Measurements from ENCODE around the gene L1CAM.

The L1CAM gene

DNA sequence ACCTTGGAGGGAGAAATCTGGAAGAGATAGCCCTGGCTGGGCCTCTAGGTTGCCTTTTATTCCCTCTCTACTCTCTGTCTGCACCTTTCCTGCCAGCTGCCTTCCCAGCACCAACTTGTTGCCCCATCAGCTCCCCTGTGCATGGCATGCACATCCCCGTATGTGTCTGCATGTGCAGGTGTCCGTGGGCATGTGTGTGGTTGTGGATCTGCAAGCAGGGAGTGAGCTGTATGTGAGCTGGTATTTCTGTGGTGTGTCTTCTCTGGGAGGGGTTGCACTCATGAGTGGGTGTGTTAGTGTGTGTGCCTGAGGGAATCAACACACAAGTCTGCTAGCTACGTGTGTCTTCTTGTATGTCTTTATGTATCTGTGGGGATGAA lies 9.9 kb downstream of the L1CAM start:
- no peak for DNase-seq

DNA sequence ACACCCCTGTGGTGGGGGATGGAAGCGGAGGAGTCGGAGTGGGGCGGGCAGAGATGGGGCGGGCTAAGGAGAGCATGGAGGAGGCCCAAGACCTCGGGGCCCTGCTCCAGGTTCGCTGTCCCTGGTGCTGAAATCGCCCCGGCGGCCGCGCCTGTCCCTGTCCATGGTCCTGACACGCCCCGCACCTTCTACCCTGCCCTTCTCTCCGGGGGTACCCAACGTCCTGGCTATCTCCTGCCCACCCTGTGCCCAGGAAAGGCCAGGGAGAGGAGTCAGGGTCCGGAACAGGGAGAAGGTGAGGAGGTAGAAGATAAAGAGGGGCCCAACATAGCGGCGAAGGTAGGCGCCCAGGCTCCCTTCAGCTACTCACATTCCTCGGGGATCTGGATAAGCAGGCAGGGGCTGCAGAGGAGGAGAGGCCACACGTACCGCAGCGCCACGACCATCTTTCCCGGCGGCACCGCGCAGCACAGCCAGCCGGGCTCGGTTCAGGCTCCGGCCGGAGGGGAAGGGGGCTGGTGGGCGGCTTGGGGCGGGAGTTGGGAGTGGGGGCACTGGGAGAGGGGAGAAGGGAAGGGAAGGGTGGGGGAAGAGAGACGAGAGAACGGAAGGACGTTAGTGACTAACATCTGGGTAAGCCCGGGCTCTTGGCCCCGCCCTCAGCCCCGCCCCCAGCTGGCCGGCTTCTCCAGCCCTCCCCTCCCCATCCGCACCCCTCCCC lies 10.4 kb downstream of the L1CAM start:
- DNase-seq: peak; percentile 77

DNA sequence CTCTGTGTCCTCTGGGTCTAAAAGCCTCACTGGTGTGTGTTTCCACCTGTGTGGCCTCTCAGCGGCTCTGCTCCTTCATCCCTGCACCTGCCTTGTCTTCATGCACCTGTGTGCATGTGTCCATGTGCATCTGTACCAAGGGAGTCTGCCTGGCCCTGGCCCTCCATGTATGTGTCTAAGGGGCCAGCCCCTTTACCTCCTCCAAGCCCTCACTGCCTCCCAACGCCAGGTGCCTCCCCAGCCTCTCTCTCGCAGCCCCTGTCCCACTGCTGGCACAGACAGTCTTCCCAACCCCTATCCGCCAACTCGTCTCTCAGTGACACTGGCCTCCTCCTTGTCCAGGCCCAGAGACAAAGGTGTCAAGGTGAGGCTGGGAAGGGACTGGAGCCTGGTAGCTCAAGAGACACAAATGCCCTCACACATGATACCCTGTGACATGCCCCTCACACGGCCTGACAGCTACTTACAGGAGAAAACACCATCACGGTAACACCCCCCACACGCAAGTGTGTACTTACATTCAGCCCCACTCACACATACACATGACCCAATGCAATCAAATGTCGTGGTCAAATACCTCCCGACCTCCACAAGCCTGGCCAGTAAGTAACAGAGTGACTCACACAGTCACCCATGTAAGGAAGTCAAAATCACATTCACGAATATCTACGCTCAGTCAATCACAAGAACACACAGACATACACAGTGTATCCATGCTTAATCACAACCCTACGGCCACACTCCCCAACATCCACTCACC lies 11.4 kb downstream of the L1CAM start:
- peak; percentile 18 for DNase-seq

DNA sequence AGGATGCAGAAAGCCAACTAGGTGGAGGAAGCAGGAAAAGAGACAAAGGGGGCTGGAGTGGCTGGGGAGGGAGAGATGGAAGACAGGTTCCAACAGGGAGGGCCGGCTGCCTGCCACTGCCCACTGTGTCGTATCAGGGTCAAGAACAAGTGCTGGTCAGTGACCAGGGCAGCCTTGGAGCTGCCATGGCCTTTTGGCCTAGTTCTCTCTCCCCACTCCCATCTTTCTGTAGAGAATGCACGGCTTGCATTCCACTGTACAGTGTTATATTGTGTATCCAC lies 11.9 kb downstream of the L1CAM start:
- DNase-seq: peak; percentile 26

DNA sequence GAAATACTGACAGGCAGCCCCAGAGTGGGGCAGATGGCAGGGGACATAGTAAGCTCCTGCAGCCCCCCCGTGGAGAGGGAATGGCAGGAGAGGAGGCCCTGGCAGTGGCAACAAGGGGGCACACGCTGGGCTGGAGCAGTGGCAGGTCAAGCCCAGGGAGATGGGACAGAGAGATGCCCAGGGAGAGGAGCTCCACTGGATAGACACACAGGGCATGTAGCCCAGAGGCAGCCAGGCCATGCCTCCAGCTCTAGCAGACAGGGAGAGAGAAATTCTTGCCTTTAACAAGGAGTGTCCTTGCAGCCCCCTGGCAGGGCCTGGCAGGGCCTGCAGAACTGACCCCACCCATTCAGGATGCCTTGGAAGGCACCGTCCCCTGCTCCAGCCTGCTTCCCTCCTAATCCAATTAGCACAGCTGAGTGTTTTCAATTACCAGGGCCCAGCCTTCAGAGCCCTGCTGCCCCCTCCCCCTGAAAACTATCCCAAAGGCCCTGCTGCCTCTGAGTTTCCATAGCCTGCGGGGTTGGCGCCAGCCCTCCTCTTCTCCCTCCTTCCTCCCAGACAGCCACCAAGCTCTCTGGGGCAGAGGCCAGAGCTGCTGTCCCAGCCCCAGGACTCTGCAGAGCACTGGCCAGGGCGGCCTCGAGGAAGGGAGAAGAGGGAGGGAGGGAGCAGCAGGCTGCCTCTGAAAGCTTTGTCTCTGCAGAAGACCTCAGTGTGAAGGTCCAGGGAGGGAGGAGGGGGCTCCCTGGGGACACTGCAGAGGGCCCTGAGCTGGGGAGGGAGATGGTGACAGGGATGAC lies 12.5 kb downstream of the L1CAM start:
- peak; percentile 33 for DNase-seq

DNA sequence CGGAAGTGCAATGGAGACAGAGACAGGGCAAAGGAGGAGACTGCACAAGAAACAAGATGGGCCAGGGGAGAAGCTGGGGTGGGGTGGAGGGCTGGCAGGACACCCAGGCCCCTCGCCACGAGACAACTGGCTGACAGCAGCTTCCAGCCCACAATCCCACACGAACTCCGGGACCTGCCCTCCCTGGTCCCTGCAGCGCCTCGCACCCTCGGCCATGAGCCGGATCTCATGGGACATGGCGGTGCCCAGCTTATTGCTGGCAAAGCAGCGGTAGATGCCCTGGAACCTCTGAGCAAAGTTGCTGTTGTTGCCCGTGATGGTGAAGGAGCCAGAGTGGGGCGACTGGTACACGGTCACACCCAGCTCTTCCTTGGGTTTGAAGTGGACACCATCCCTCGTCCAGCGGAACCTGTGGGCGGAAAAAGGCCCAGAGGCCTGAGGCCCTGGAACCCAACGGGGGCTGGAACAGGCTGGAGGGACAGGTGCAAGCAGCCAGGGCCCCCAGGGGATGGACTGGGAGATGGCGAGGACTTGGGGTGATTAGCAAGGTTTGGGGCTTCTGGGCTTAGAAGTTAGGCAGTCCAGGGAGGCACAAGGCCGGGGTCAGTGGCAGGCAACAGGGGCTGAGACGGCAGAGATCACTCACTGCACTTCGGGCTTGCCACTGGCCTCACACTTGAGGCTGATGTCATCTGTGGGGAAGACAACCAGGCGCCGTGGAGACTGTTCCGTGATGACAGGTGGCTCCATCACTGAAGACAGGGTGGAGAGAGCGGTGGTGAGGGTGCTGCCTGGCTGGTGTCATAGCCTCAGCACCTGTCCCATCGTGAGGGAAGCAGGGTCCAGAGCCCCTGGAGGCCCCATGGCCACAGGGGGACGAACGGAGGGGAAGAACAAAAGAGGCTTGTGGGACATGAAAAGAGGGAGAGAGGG lies 13.8 kb downstream of the L1CAM start:
- DNase-seq: peak; percentile 18

DNA sequence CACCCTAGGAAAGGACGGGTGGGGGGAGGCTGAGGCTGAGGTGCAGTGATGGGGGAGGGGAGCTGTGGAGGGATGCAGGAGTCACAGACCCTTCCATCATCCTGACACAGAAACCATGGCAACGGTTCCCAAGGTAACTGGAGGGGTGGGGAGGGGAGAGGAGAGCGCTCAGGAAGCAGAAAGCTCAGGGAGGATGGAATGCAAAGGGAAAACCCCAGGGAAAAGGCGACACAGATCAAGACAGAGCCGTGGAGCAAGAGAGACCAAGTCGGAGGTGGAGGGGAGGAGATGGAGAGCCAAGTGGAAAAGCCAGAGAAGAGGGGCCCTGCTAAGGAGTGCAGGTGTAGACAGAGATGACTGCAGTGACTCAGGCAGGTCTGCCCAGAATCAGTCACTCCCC lies 14.5 kb downstream of the L1CAM start:
- DNase-seq: peak; percentile 11

DNA sequence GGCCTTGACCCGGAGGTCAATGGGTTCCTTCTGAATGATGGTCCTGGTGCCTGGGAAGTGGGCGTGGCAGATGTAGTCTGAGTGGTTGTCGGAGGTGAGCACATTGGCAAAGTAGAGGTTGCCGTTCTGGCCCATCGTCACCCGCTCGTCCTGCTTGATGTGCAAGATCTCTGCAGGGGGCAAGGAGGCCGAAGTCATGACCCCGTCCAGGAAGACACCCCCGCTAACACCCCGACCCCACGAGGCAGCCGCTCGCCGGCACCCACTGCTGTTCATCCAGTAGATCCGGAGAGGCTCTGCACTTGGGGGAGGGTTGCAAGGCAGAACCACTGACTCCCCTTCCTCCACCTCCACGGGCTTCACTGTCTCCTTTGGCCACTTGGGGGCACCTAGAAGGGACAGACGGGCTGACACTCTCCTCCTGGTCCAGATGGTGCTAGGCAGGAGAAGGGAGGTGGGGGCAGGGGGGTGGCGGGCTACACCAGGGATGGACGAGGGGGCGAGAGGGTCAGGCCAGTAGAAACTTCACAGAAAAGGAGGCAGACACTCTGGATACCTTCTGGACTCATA lies 15.1 kb downstream of the L1CAM start:
- peak; percentile 57 for DNase-seq

DNA sequence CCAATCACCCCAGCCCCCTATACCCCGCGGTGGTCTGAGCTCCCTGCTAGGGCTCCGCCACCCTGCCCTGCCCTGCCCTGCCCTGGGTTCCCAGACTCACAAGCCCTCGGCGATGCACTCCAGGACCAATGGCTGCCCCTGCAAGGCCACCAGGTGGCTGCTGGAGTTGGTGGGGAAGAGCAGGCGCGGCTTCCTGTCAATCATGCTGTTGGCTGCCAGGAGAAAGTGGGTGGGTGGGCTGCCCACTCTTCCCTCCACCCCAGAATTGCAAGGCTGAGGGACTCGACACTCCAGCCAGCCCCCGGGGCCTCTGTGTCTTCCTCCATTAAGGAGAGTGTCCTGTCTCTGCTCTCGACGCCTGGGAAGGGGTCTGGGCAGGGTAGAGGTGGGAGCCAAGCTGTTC lies 15.7 kb downstream of the L1CAM start:
- DNase-seq: peak; percentile 27

DNA sequence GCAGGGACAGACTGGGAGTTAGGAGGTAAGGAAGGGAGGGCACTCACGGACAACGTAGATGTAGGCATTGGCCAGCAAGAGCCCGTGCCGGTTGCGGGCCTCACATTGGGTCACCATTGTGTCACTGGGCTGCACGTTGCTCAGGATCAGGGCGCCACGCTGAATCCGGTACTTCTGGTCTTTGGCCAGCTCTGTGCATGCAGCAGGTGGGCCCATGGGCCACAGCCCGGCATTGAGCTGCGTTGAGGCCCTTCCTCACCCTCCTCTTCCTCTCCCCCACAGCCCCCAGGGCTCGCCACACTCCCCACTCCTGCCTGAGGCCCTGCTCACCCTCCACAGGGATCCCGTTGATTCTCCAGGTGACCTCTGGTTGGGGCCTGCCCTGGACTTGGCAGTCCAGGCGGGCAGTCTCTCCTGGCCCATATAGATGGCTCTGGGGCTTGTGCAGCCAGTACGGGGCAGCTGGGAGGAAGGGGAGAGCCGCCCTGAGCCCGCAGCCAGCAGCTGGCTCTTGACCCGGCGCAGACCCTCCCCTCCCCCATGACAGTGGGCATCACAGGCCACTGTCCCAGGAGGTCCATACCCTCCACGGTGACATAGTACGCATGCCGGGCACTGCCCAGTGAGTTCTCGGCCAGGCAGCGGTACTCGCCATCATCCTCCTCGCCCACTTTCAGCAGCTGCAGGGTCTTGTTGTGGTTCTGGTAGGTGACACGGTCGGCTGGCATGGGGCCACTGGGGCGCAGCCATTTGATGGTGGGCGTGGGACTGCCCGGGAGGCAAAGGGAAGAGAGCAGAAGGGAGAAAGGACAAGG lies 16.3 kb downstream of the L1CAM start:
- DNase-seq: peak; percentile 14

DNA sequence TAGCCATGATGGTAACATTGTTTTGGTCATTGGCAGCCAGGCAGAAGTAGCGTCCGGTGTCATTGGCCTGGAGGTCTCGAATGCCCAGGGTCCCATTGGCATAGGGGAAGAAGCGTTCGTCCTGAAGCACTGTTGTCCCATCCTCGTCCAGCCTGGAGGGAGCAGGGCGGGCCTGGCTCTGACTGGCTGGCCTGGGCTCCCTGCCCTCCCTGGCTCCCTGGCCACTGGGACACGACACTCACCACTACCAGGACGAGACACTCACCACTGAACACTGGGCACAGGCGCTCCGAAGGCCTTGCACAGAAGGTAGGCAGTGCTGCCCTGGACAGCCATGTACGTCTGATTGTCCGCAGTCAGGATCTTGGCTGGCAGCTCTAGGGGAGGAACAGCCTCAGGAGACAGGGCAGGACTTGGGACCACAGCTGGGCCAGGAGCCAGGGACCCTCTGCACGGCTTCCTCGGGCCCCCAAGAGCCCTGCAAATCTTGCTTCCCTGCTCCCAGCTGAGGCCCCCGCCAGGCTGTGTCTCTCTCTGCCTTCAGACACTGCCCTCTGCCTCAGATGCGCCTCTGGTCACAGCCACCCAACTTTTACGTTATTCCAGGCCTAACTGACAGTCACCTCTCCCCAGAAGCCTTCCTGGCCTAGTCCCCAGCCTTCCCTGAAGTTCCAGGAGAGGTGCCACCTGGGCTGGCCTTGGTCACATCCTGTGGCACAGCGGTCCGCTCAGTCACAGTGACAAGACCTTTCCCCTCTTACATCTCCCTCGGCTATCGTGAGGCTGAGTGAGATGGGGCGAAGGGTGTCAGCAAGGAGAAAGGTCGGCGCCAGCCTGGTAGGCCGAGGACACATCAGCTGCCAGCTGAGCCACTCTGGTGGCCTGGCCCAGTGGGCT lies 17.1 kb downstream of the L1CAM start:
- no peak for DNase-seq

DNA sequence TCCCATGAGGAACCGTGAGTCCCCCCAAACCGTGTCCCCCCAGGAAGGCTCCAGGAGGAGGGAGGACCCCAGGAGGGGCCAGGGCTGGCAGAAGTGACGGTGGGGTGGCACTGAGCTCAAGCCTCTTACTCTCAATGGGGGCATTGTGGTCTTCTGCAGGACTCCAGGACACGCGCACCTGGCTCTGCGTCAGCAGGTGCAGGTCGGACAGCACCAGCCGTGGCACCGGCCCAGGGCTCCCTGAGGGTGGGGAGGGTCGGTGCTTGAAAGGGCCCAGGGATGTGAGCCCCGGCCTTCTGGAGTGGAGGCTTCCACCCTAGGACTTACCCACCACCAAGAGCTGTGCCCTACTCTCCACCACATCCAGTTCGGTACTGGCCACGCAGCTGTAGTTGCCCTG lies 18.3 kb downstream of the L1CAM start:
- peak; percentile 10 for DNase-seq

DNA sequence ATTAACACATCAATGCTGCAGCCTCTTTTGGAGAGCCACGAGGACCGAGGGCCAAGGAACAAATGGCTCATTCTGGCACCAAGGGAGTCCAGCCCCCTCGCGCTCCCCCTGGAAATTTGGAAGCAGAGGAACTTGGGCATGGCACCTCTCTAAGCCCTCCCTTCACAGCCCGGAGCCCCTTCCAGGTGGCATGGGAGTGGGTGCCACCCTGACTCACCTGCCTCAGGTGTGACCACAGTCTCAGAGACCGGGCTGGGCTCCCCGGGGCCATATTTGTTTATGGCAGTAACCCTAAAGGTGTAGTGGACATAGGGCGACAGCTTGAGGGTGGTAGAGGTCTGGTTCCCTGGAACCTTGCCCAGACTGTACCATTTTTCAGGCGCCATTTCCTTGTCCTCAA lies 18.8 kb downstream of the L1CAM start:
- DNase-seq: peak; percentile 10

DNA sequence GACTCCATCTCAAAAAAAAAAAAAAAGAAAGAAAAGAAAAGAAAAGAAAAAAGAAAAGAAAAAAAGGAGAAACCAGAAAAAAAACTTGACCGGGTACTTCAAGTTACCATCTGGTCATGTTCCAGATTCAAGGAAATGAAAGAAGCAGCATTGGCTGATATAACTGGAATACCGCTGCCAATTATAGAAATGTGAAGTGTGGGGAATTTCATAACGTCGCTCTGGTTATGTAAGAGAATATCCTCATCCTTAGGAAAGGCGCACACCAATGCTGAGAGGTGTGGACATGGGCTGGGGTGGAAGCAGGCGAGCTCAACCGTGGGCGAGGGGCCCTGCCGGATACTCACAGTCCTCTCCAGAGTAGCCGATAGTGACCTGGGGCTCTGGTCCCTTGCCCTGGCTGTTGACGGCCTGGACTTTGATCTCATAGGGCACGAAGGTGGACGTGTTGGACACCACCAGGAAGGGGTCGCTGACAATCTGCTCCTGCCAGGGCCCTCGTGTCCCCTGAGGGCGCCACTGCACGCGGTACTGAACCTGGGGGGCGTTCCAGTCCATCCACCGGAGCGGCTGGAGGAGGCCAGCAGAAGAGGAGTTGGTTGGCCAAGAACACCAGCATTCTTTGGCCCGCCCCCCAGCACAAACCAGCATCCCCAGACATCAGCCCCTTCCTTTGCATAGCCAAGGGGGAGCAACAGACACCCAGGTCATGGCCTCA lies 19.5 kb downstream of the L1CAM start:
- DNase-seq: no peak

DNA sequence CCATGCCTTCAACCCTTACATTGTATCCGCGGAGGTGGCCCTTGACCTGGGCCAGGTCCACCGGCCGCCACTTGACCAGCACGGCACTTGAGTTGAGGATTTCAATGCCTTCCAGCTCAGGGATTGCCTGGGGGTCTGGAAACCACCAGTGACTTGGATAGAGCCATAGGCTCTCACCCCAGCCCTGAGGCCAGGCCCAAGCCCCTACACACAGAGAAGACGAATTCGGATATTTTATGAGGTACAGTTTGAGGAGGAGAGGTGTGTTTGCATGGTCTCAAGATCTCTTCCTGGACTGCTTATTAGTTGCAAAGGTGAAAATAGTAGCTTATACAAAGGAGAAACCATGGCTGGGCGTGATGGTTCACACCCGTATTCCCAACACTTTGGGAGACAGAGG lies 20.3 kb downstream of the L1CAM start:
- no peak for DNase-seq

DNA sequence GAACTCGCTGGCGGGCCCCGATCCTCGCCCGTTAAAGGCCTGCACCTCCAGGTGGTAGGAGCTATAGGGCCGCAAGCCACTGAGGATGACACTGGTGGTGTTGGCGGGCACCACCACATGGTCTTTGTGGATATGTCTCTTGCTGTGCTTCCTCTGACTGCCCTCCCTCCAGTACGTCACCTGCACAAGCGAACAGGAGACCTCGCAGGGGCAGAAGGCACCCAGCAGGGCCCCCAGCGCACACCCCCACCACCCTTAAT lies 20.7 kb downstream of the L1CAM start:
- no peak for DNase-seq

DNA sequence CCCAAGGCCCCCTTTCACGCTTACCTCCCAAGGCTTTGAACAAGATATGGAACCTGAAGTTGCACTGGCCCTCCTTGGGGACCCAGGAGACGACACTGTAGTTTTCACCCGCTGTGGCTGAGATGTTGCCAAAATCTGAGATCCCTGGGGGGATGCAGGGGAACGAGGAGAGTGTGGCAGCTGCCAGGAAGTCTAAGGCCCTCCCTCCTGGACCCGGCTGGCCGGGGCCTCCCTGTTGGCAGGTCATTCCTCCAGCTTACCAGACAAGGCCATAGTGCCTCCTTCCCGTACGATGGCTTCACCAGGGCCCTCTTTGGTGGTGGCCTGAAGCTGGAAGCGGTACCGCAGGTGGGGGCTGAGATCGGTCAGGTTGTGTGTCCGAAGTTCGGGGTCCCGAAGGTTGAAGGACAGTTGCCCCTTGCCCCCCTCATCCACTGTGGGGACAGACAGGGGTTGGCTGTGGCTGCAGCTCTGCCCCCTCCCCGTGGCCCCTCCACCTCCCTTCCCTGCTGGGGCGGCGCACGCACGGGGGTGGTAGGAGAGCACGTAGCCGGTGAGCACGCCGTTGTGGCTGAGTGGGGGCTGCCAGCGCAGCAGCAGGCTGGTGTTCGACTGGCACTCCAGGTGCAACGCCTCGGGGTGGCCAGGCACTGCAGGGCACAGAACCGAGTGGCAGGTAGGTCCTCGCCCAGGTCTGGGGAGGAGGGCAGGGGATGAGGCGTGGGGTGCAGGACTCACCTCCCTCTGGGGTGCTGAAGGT lies 21.2 kb downstream of the L1CAM start:
- peak; percentile 26 for DNase-seq

DNA sequence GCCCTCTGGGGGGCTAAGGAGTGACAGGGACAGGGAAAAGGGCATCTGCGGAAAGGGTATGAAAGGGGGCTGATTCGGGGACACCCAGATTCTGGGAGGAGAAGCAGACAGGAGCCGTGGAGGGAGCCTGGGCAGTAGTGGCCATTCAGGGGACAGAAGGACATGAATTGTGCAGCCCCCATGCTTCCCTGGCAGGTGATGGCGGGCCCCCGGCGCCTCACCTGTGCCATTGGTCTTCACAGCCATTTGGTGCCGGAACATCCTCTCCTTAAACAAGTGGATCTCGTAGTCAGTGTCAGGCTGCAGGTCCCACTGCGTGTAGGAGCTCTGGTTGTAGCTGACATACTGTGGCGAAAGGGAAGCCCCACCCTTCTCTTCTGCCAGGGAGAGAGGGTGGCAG lies 21.9 kb downstream of the L1CAM start:
- no peak for DNase-seq

DNA sequence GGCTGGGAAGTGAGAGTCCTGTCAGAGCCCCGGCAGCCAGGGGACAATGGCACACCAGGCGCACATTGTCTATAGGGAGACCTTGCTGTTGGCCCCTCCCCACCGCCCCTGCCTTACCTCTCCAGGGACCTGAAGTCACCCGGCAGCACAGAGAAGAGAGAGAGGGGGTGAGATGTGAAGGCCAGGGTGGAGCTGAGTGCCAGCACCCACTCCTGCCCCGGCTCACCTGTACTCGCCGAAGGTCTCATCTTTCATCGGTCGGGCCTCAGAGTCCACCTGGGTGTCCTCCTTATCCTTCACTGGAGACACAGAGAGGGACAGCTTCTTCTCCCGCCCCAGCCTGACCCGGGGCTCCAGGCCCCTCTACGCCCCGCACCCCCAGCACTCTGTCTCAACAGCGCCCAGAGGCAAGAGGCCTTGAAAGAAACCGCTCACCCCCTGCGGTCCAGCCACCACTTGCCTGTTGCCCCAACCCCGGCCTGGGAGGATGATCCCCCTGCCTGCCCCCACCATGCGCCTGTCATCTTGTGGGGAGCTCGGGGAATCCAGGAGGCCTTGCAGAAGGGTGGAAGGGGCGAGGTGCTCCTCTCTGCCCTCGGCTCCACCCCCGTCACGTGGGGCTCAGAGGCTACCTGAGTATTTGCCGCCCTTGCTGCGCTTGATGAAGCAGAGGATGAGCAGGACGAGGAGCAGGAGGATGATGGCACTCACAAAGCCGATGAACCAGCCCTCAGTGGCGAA lies 22.6 kb downstream of the L1CAM start:
- DNase-seq: peak; percentile 19

Measured in 8988T (cell line).